HUES64 (cell line): ENCODE data around the gene ASAP2.

Source experiments
- H3K27ac ChIP-seq: 2 replicates; pipeline ENCODE4 v1.7.0; 2013; ENCODE audit warnings: low read depth, low read length, inconsistent platforms
- H3K27me3 ChIP-seq: 2 replicates; pipeline ENCODE4 v1.6.1; 2013; ENCODE audit warnings: mild to moderate bottlenecking, low read length; ENCODE audit not compliant: insufficient read depth
- H3K36me3 ChIP-seq: 2 replicates; pipeline ENCODE4 v1.6.1; 2013; ENCODE audit warnings: mild to moderate bottlenecking, low read length; ENCODE audit not compliant: insufficient read depth
- H3K4me1 ChIP-seq: 2 replicates; pipeline ENCODE4 v1.6.1; 2013; ENCODE audit warnings: mild to moderate bottlenecking, low read length, moderate library complexity; ENCODE audit not compliant: insufficient read depth
- H3K4me3 ChIP-seq: 2 replicates; pipeline ENCODE4 v1.5.1; 2013; ENCODE audit warnings: mild to moderate bottlenecking, low read length, moderate library complexity
- H3K9ac ChIP-seq: 2 replicates; pipeline ENCODE4 v1.6.1; 2013; ENCODE audit warnings: mild to moderate bottlenecking, low read depth, low read length
- H3K9me3 ChIP-seq: 2 replicates; pipeline ENCODE4 v1.6.1; 2013; ENCODE audit warnings: low read depth, low read length; ENCODE audit not compliant: insufficient read depth
- WGBS: fragments of 150-250, 120-280 bp; methylation state at CpG from one replicate; pipeline ENCODE4 v1.1.7; 2013; ENCODE audit warnings: missing lambda C conversion rate; 5-methylcytosine and 5-hydroxymethylcytosine counted together

Gene ASAP2

GRCh38 chr2:9247786-9248185 lies 41.2 kb downstream of the ASAP2 start:
- Histone ChIP-seq H3K27me3 (no peaks in the 10 kb centered on the region), H3K9me3 (no peaks in the 10 kb centered on the region), H3K36me3 (no peaks in the 10 kb centered on the region), H3K27ac (no peak overlapping the region), H3K9ac (no peak overlapping the region), H3K4me3 (no peak overlapping the region), H3K4me1 (peaks cover 15% of the 10 kb centered on the region)
- WGBS: 90% methylated on average over 6 of the region's 6 CpGs

GRCh38 chr2:9248363-9248762 lies 41.8 kb downstream of the ASAP2 start:
- H3K27me3 ChIP-seq: no peaks in the 10 kb centered on the region

GRCh38 chr2:9249020-9249800 lies 42.6 kb downstream of the ASAP2 start:
- 85% methylated on average over 9 of the region's 10 CpGs for WGBS
- Histone ChIP-seq H3K27ac (no peak overlapping the region), H3K27me3 (no peaks in the 10 kb centered on the region), H3K4me3 (no peak overlapping the region), H3K9me3 (no peaks in the 10 kb centered on the region), H3K4me1 (peaks cover 15% of the 10 kb centered on the region), H3K36me3 (no peaks in the 10 kb centered on the region), H3K9ac (no peak overlapping the region)

More at GRCh38 chr2:9248363-9248762, 41.8 kb downstream of the ASAP2 start:
- Histone ChIP-seq H3K4me3 (no peak overlapping the region), H3K36me3 (no peaks in the 10 kb centered on the region), H3K9me3 (no peaks in the 10 kb centered on the region), H3K9ac (no peak overlapping the region), H3K27ac (no peak overlapping the region), H3K4me1 (peaks cover 15% of the 10 kb centered on the region)
- 94% methylated on average over 7 of the region's 7 CpGs for WGBS

- Histone ChIP-seq H3K9ac (no peak overlapping the region), H3K4me3 (no peak overlapping the region), H3K27me3 (no peaks in the 10 kb centered on the region), H3K36me3 (no peaks in the 10 kb centered on the region), H3K27ac (no peak overlapping the region), H3K9me3 (no peaks in the 10 kb centered on the region), H3K4me1 (peaks cover 9% of the 10 kb centered on the region)
- WGBS: 95% methylated on average over 4 of the region's 4 CpGs
Measured at GRCh38 chr2:9250091-9250490, 43.5 kb downstream of the ASAP2 start.

- Histone ChIP-seq H3K4me1 (peaks cover 4% of the 10 kb centered on the region; the same call in 1 of the 2 replicates), H3K9me3 (no peaks in the 10 kb centered on the region), H3K4me3 (no peak overlapping the region), H3K27me3 (no peaks in the 10 kb centered on the region), H3K27ac (no peak overlapping the region), H3K36me3 (no peaks in the 10 kb centered on the region), H3K9ac (no peak overlapping the region)
- WGBS: 94% methylated on average over 12 of the region's 12 CpGs
Measured at GRCh38 chr2:9250498-9251153, 44.0 kb downstream of the ASAP2 start.

- Histone ChIP-seq H3K4me1 (peaks cover 6% of the 10 kb centered on the region; the same call in 1 of the 2 replicates), H3K27me3 (no peaks in the 10 kb centered on the region), H3K36me3 (no peaks in the 10 kb centered on the region), H3K9ac (no peak overlapping the region), H3K27ac (no peak overlapping the region), H3K9me3 (no peaks in the 10 kb centered on the region), H3K4me3 (no peak overlapping the region)
- 84% methylated on average over 14 of the region's 16 CpGs for whole genome bisulfite sequencing
Measured at GRCh38 chr2:9251154-9252001, 44.8 kb downstream of the ASAP2 start.

- no peaks in the 10 kb centered on the region for H3K9me3 ChIP-seq
- H3K9ac ChIP-seq: no peak overlapping the region
- WGBS: 86% methylated on average over 5 of the region's 5 CpGs
- H3K27ac ChIP-seq: no peak overlapping the region
- H3K36me3 ChIP-seq: no peaks in the 10 kb centered on the region
- H3K4me3 ChIP-seq: no peak overlapping the region
- peaks cover 9% of the 10 kb centered on the region; the same call in 1 of the 2 replicates for H3K4me1 ChIP-seq
- no peaks in the 10 kb centered on the region for H3K27me3 ChIP-seq
Measured at GRCh38 chr2:9252002-9252357, 45.4 kb downstream of the ASAP2 start.

GRCh38 chr2:9255416-9255815 lies 48.8 kb downstream of the ASAP2 start:
- WGBS: 91% methylated on average over 4 of the region's 4 CpGs
- Histone ChIP-seq H3K4me1 (peaks cover 15% of the 10 kb centered on the region; the same call in 1 of the 2 replicates), H3K27ac (no peak overlapping the region), H3K9ac (no peak overlapping the region), H3K27me3 (no peaks in the 10 kb centered on the region), H3K36me3 (no peaks in the 10 kb centered on the region), H3K4me3 (no peak overlapping the region), H3K9me3 (no peaks in the 10 kb centered on the region)

GRCh38 chr2:9256147-9256546 lies 49.5 kb downstream of the ASAP2 start:
- H3K9ac ChIP-seq: no peak overlapping the region
- H3K4me1 ChIP-seq: peaks cover 20% of the 10 kb centered on the region
- no peaks in the 10 kb centered on the region for H3K9me3 ChIP-seq
- no peaks in the 10 kb centered on the region for H3K27me3 ChIP-seq
- no peaks in the 10 kb centered on the region for H3K36me3 ChIP-seq
- 92% methylated on average over 4 of the region's 4 CpGs for WGBS
- H3K27ac ChIP-seq: no peak overlapping the region
- no peak overlapping the region for H3K4me3 ChIP-seq

- H3K27ac ChIP-seq: no peak overlapping the region
- no peaks in the 10 kb centered on the region for H3K27me3 ChIP-seq
- 35% methylated on average over 2 of the region's 2 CpGs for WGBS
- H3K9me3 ChIP-seq: no peaks in the 10 kb centered on the region
- no peak overlapping the region for H3K4me3 ChIP-seq
- H3K9ac ChIP-seq: no peak overlapping the region
- H3K4me1 ChIP-seq: peaks cover 20% of the 10 kb centered on the region
- H3K36me3 ChIP-seq: no peaks in the 10 kb centered on the region
Measured at GRCh38 chr2:9256570-9257043, 50.0 kb downstream of the ASAP2 start.

- no peaks in the 10 kb centered on the region for H3K9me3 ChIP-seq
- H3K9ac ChIP-seq: no peak overlapping the region
- no peaks in the 10 kb centered on the region for H3K36me3 ChIP-seq
- 94% methylated on average over 7 of the region's 7 CpGs for WGBS
- H3K27ac ChIP-seq: no peak overlapping the region
- peaks cover 20% of the 10 kb centered on the region for H3K4me1 ChIP-seq
- no peak overlapping the region for H3K4me3 ChIP-seq
- no peaks in the 10 kb centered on the region for H3K27me3 ChIP-seq
Measured at GRCh38 chr2:9258501-9258900, 51.9 kb downstream of the ASAP2 start.
